Measurements from ENCODE around the gene ITGA3. TPM values are rescaled to one million over a fixed set of nuclear protein-coding genes. Genes with fewer than 3 reads are reported as not detected.

ITGA3 gene
- total RNA-seq, 1 experiment from 2014 or later: 14.7 TPM

- no peaks in the 10 kb centered on the region for H3K4me1 Mint-ChIP-seq (ENCODE audit: low read depth, unreplicated experiment)
- Histone ChIP-seq H3K4me3 (ENCODE audit: low read depth, low read length) (no peak overlapping the region), H3K27me3 (replicated peaks; ENCODE audit: control insufficient read depth, insufficient read depth, low read length) (no peaks in the 10 kb centered on the region), H3K36me3 (ENCODE audit: control insufficient read depth, insufficient read depth, low read length) (no peaks in the 10 kb centered on the region), H3K4me1 (peaks cover 24% of the 10 kb centered on the region), H3K9me3 (no peaks in the 10 kb centered on the region)
- no peaks in the 10 kb centered on the region for H3K9me3 Mint-ChIP-seq (ENCODE audit: unreplicated experiment)
- H3K4me3 Mint-ChIP-seq (ENCODE audit: unreplicated experiment): no peak overlapping the region
- H3K27me3 Mint-ChIP-seq (ENCODE audit: insufficient read depth, unreplicated experiment): no peaks in the 10 kb centered on the region
- no peak for TF ChIP-seq CTCF (IDR thresholded peaks at IDR 0.05; ENCODE audit: insufficient read depth in 1 of 2, low read depth in 1 of 2, low read length in 1 of 2, severe bottlenecking in 1 of 2, unreplicated experiment in 1 of 2)
- H3K36me3 Mint-ChIP-seq (ENCODE audit: insufficient read depth, unreplicated experiment): no peaks in the 10 kb centered on the region
- CTCF ChIA-PET: interaction anchor here (0.7 to 2.4 kb wide), 4 partner anchors 48 to 198 kb away, joined by 3 to 8 read pairs (median 6); no protein-coding TSS in a partner anchor
- BruUV-seq (replicated peaks): no TSS peak
- intact Hi-C loops (cut with micrococcal nuclease; ENCODE audit: unreplicated experiment): no loop called here
- peak; percentile 5 to 46 for DNase-seq
- POLR2A ChIA-PET: no interaction called here
- peak overlapping the region; percentile 49 for H3K27ac Mint-ChIP-seq (ENCODE audit: unreplicated experiment)
Observed at GRCh38 chr17:50113624-50114320, 57.9 kb downstream of the ITGA3 start.

- peaks cover 24% of the 10 kb centered on the region for H3K4me1 ChIP-seq
- H3K4me3 Mint-ChIP-seq (ENCODE audit: unreplicated experiment): no peak overlapping the region
- CTCF ChIA-PET: interaction anchor here (0.7 to 1.6 kb wide), 13 partner anchors 9 to 351 kb away, joined by 3 to 8 read pairs (median 4); partner anchors contain the start of gene FAM117A
Observed at GRCh38 chr17:50114401-50114800, 58.5 kb downstream of the ITGA3 start.

GRCh38 chr17:50114849-50115357, 59.0 kb downstream of the ITGA3 start:
- no peaks in the 10 kb centered on the region for H3K4me1 Mint-ChIP-seq (ENCODE audit: low read depth, unreplicated experiment)
- H3K27me3 Mint-ChIP-seq (ENCODE audit: insufficient read depth, unreplicated experiment): no peaks in the 10 kb centered on the region
- CTCF ChIA-PET: interaction anchor here (0.6 to 1.6 kb wide), 18 partner anchors 9 to 352 kb away, joined by 3 to 8 read pairs (median 4); partner anchors contain the start of gene FAM117A
- peak; percentile 63 to 69 for DNase-seq
- TF ChIP-seq CTCF (IDR thresholded peaks at IDR 0.05; ENCODE audit: insufficient read depth in 1 of 2, low read depth in 1 of 2, low read length in 1 of 2, severe bottlenecking in 1 of 2, unreplicated experiment in 1 of 2): peak; percentile 63 to 84
- Histone ChIP-seq H3K9me3 (no peaks in the 10 kb centered on the region), H3K36me3 (ENCODE audit: control insufficient read depth, insufficient read depth, low read length) (no peaks in the 10 kb centered on the region), H3K4me3 (ENCODE audit: low read depth, low read length) (no peak overlapping the region), H3K4me1 (peaks cover 24% of the 10 kb centered on the region), H3K27me3 (replicated peaks; ENCODE audit: control insufficient read depth, insufficient read depth, low read length) (no peaks in the 10 kb centered on the region)
- no peak overlapping the region for H3K4me3 Mint-ChIP-seq (ENCODE audit: unreplicated experiment)
- no TSS peak for BruUV-seq (replicated peaks)
- POLR2A ChIA-PET: no interaction called here
- no peaks in the 10 kb centered on the region for H3K9me3 Mint-ChIP-seq (ENCODE audit: unreplicated experiment)
- H3K27ac Mint-ChIP-seq (ENCODE audit: unreplicated experiment): no peak overlapping the region
- intact Hi-C loops (cut with micrococcal nuclease; ENCODE audit: unreplicated experiment): loop anchor here (1.0 kb wide), 1 partner anchor 46 kb away; no protein-coding TSS in a partner anchor
- no peaks in the 10 kb centered on the region for H3K36me3 Mint-ChIP-seq (ENCODE audit: insufficient read depth, unreplicated experiment)

More at GRCh38 chr17:50114401-50114800, 58.5 kb downstream of the ITGA3 start:
- intact Hi-C loops (cut with micrococcal nuclease; ENCODE audit: unreplicated experiment): no loop called here
- TF ChIP-seq CTCF (IDR thresholded peaks at IDR 0.05; ENCODE audit: insufficient read depth in 1 of 2, low read depth in 1 of 2, low read length in 1 of 2, severe bottlenecking in 1 of 2, unreplicated experiment in 1 of 2): no peak
- POLR2A ChIA-PET: no interaction called here
- H3K9me3 ChIP-seq: no peaks in the 10 kb centered on the region
- no peaks in the 10 kb centered on the region for H3K36me3 ChIP-seq (ENCODE audit: control insufficient read depth, insufficient read depth, low read length)
- H3K27me3 Mint-ChIP-seq (ENCODE audit: insufficient read depth, unreplicated experiment): no peaks in the 10 kb centered on the region
- H3K4me1 Mint-ChIP-seq (ENCODE audit: low read depth, unreplicated experiment): no peaks in the 10 kb centered on the region
- no peak overlapping the region for H3K27ac Mint-ChIP-seq (ENCODE audit: unreplicated experiment)
- no peaks in the 10 kb centered on the region for H3K36me3 Mint-ChIP-seq (ENCODE audit: insufficient read depth, unreplicated experiment)
- no peaks in the 10 kb centered on the region for H3K27me3 ChIP-seq (replicated peaks; ENCODE audit: control insufficient read depth, insufficient read depth, low read length)
- BruUV-seq (replicated peaks): no TSS peak
- H3K4me3 ChIP-seq (ENCODE audit: low read depth, low read length): no peak overlapping the region
- DNase-seq: peak; percentile 9 to 44
- H3K9me3 Mint-ChIP-seq (ENCODE audit: unreplicated experiment): no peaks in the 10 kb centered on the region

Measured in Caco-2 (cell line).